Measurements from ENCODE around the gene NMU. TPM values are rescaled to one million over a fixed set of nuclear protein-coding genes. Genes with fewer than 3 reads are reported as not detected.

The NMU gene
- total RNA-seq, 4 donors from 2014 or later, result 1.3 TPM; not detected in 3

DNA sequence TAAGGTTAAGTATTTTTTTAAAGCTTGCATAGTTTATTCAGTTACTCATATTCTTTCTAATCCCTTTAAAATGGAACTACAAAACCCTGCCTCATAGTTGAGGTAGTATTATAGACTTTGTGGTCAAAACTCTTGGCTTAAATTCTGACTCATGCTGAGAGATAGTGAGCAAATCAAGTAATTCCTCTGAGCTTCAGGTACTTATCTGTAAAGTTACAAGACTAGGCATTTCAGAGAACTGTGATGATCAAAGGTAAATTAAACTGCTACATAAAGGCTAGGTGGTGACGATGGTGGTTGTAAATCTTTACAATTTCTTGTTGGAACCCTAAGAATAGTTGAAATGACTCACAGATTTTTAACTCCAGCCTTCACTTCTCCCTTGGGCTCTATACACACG is 86.2 kb downstream of the NMU start:
- H3K4me1 ChIP-seq, result peaks cover 0 to 23% (median 6%) of the 10 kb centered on the region in 4 donors
- no peaks in the 10 kb centered on the region for H3K27me3 ChIP-seq
- WGBS, 2 donors, result 65 to 77% methylated on average over 2 of the region's 2 CpGs
- no peak overlapping the region for H3K27ac ChIP-seq
- no peak for DNase-seq (ENCODE audit: low spot score in 2 of 2)
- no peaks in the 10 kb centered on the region for H3K36me3 ChIP-seq
- no peak for TF ChIP-seq POLR2A (IDR thresholded peaks at IDR 0.05)
- TF ChIP-seq, protein P1, sequence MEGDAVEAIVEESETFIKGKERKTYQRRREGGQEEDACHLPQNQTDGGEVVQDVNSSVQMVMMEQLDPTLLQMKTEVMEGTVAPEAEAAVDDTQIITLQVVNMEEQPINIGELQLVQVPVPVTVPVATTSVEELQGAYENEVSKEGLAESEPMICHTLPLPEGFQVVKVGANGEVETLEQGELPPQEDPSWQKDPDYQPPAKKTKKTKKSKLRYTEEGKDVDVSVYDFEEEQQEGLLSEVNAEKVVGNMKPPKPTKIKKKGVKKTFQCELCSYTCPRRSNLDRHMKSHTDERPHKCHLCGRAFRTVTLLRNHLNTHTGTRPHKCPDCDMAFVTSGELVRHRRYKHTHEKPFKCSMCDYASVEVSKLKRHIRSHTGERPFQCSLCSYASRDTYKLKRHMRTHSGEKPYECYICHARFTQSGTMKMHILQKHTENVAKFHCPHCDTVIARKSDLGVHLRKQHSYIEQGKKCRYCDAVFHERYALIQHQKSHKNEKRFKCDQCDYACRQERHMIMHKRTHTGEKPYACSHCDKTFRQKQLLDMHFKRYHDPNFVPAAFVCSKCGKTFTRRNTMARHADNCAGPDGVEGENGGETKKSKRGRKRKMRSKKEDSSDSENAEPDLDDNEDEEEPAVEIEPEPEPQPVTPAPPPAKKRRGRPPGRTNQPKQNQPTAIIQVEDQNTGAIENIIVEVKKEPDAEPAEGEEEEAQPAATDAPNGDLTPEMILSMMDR (IDR thresholded peaks at IDR 0.05), result no peak
- TF ChIP-seq EP300 (IDR thresholded peaks at IDR 0.05), result no peak
- no peaks in the 10 kb centered on the region for H3K9me3 ChIP-seq
- H3K4me3 ChIP-seq, result no peak overlapping the region

DNA sequence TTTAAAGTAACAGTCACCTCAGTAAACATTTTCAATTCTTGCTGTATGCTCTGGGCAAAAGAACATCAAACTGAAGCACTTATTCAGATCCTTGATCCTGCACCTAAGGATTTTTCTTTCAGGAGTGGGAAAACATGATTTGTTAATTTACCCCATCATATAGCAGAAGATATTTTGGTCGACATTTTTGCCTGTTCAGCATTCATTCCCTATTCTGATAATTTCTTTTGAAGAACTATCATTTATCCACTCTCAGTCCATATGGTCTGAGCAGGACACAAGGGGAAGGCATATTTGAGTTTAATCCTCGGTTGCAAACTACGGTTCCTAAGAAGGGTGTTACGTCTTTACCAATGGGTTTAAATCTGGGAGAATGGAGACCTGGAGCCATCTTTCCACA is 88.2 kb downstream of the NMU start:
- Histone ChIP-seq H3K27ac (peak overlapping the region in 3 of 4 donors; percentile 98 to 100 (median 99)), H3K27me3 (no peaks in the 10 kb centered on the region), H3K36me3 (no peaks in the 10 kb centered on the region), H3K4me3 (peak overlapping the region in 1 of 4 donors; percentile 99), H3K4me1 (peaks cover 0 to 32% (median 10%) of the 10 kb centered on the region in 4 donors), H3K9me3 (no peaks in the 10 kb centered on the region)
- 48 to 50% methylated on average over 4 of the region's 4 CpGs for WGBS, 2 donors
- TF ChIP-seq POLR2A (IDR thresholded peaks at IDR 0.05) (no peak), EP300 (IDR thresholded peaks at IDR 0.05) (no peak)
- TF ChIP-seq, protein P1 (IDR thresholded peaks at IDR 0.05), result no peak
- DNase-seq (ENCODE audit: low spot score in 2 of 2), result no peak

DNA sequence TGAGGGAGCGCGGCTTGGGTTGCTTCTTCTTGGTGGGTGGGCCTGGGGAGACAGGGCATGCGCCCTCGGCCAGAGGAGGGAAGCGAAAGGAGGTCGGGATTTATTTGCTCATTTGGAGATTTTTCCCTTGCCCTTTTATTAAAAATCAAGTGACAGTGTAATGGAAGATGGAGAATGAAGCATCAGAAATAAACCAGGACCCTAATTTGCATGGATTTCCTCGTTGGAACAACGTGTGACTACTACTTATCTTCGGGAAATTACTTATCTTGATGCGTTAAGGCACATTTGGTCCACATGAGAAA is 88.7 kb downstream of the NMU start:
- peak overlapping the region; percentile 97 to 100 (median 98) for H3K27ac ChIP-seq
- no peak for DNase-seq (ENCODE audit: low spot score in 2 of 2)
- no peaks in the 10 kb centered on the region for H3K36me3 ChIP-seq
- H3K27me3 ChIP-seq, result no peaks in the 10 kb centered on the region
- 1% methylated on average over 10 of the region's 10 CpGs for WGBS, 2 donors
- H3K4me3 ChIP-seq, result peak overlapping the region; percentile 77 to 99 (median 96)
- TF ChIP-seq POLR2A (IDR thresholded peaks at IDR 0.05), result no peak
- TF ChIP-seq, protein P1 (IDR thresholded peaks at IDR 0.05), result no peak
- no peaks in the 10 kb centered on the region for H3K9me3 ChIP-seq
- peaks cover 0 to 35% (median 10%) of the 10 kb centered on the region in 4 donors for H3K4me1 ChIP-seq

DNA sequence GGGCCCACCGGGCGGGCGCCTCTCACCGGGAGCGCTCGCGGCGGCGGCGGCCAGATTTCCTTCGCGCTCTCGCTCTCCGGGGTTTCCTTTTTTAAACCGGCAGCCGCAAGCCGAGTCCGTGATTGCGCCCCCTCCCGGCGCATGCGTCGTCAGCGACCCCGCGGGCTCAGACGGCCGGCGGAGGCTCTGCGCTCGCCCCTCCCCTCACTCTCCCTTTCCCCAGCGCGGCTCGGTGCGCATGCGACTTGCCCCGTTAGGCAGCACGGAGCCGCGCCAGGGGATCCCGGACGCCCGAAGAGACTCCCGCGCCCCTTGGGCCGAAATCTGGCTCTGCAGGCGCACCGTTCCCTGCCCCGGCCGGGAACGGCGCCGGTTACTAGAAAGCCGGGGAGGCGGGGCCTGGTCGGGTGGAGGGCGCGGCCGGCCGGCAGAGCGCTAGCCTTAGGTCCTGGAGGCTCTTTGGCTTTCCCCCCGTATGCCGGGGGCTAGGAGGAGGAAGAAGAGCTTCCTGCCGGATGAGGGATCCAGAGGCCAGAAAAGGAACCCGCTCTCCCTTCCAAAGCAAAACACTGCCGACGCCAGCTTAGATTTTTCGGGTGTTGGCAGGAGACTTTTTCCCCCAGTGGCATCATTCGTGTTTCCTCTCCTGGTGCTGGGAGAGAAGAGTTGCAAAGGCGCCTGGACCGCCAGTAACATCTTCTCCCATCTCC is 89.2 kb downstream of the NMU start, which contains the start of gene CLOCK:
Gene CLOCK (minus strand): TSS at position 154 of the 710 bp plus-strand sequence. CDS start 64,124 bp downstream, outside the sequence.
- Histone ChIP-seq H3K4me3 (peak within 1 kb of the TSS; percentile 77 to 99 (median 96)), H3K27me3 (no peaks in the 10 kb centered on the region), H3K36me3 (no peaks in the 10 kb centered on the region), H3K4me1 (peaks cover 0 to 36% (median 10%) of the 10 kb centered on the region in 4 donors), H3K9me3 (no peaks in the 10 kb centered on the region), H3K27ac (peak within 1 kb of the TSS; percentile 97 to 100 (median 98))
- peak in 1 of 2 donors; percentile 72 for TF ChIP-seq POLR2A (IDR thresholded peaks at IDR 0.05)
- peak in 1 of 2 donors; percentile 80 for TF ChIP-seq EP300 (IDR thresholded peaks at IDR 0.05)
- TF ChIP-seq, protein P1 (IDR thresholded peaks at IDR 0.05), result peak; percentile 57 to 85 (median 65)
- WGBS, 2 donors, result 0% methylated on average over 37 to 71 of the region's 71 CpGs
- peak; percentile 51 to 64 for DNase-seq (ENCODE audit: low spot score in 2 of 2)

DNA sequence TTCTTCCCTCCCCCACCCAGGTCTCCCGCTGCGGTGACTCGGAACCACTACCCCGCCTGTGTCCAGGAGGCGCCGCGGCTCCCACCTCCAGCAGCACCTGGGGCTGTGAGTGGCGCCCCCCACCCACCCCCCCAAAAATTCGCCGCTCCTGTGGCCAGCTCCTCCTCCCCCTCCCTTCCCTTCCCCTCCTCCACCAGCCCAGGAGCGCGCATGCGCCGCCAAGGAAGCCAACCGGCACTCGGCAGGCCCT is 89.7 kb downstream of the NMU start:
- TF ChIP-seq POLR2A (IDR thresholded peaks at IDR 0.05) (no peak), EP300 (IDR thresholded peaks at IDR 0.05) (no peak)
- TF ChIP-seq, protein P1 (IDR thresholded peaks at IDR 0.05), result no peak
- 0% methylated on average over 9 of the region's 16 CpGs; no CpG with 5 or more reads in 1 of the 2 donors for WGBS, 2 donors
- Histone ChIP-seq H3K36me3 (no peaks in the 10 kb centered on the region), H3K9me3 (no peaks in the 10 kb centered on the region), H3K4me3 (peak overlapping the region; percentile 77 to 99 (median 96)), H3K27me3 (no peaks in the 10 kb centered on the region), H3K4me1 (peaks cover 0 to 36% (median 10%) of the 10 kb centered on the region in 4 donors), H3K27ac (peak overlapping the region; percentile 97 to 100 (median 98))
- no peak for DNase-seq (ENCODE audit: low spot score in 2 of 2)
